Measurements from ENCODE around the gene NDFIP1.

GRCh38 chr5:142114687-142115086 lies 6.1 kb downstream of the NDFIP1 start:
- no peak for TF ChIP-seq CTCF (IDR thresholded peaks at IDR 0.05 in 8 of 11, conservative IDR thresholded peaks at IDR 0.05 in 3 of 11)
- no peak for TF ChIP-seq POLR2A (IDR thresholded peaks at IDR 0.05)
- TF ChIP-seq POLR2AphosphoS5 (IDR thresholded peaks at IDR 0.05): no peak

Measured in spleen (tissue), 7 donors.